Femur (tissue), 1 donor: Measurements from ENCODE around the gene CTRL.

Source experiments
- DNase-seq: peaks from one replicate; pipeline ENCODE4 v3.0.0-alpha.2; 2017

The CTRL gene

DNA sequence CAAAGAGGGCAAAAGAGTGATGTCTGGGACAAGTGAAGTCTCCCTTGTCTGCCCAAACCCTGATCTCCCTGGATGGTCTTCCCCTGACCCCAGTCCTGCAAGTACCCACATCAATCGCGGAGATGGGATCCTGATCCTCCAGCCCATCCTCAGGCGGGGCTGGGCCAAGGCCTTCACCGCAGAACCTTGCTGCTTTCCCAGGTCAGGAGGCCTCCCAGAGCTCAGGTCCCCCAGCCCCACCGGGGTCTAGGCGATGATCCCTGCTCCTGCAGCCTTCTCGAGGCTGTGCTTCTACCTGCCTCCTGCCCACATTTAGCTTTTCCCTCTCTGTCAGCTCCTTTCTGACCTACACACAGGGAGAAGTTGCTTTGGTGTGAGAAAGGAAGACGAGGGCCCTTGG lies 30.5 kb upstream of the CTRL start:
- no peak for DNase-seq

DNA sequence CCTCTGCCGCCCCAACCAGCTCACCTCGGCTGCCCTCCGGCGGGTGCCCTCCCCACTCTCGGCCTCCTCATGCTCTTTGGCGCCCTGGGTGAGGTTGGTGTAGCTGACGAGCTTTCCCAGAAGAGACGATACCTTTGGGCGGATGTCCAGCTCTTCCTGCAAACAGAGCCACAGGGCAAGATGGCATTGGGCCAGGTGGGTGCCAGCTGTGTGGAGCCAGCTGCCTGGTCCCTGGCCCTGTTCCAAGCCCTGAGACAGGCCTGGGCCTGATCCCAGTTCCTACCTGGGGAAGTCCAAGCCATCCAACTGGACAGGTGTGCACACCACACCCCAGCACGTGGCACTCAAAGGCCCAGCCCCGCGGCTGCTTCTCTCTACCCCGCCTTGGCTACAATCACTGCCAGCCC lies 29.9 kb upstream of the CTRL start:
- no peak for DNase-seq

DNA sequence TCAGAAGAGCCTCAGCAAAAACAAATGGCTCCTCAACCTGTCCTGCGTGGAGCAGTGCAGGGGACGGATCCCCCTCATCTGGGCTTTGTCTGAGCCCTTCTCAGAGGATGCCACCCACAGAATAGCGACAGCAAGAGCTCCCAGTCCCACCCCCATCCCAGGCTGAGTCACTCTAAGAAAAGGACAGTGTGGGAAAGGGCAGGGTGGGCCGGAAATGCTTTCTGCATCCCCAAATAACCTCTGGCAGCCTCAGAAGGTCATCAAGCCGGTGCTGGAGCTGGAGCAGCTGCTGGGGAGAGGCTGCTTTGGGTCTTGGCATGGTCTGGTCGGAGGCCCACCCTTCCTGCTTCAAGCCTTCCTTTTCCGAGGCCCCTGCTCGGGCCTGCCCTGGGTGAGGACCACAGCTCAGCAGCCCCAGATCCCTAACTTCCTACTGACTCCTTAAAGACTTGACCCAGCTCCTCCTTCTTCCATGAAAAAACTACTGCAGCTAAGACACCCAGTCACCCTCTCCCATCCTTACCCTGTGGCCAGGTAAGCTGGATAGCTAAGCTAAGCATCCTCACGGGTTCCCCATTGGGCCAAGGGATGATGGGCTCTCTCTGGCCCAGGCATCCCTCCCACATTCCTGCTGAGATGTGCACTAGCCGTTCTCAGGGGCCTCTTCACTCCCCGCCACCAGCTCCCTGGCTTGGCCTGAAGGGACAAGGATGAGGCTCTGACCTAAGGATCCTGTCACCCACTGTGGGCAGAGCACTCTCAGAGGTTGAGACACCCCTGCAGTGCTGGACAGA lies 28.1 kb upstream of the CTRL start:
- no peak for DNase-seq

DNA sequence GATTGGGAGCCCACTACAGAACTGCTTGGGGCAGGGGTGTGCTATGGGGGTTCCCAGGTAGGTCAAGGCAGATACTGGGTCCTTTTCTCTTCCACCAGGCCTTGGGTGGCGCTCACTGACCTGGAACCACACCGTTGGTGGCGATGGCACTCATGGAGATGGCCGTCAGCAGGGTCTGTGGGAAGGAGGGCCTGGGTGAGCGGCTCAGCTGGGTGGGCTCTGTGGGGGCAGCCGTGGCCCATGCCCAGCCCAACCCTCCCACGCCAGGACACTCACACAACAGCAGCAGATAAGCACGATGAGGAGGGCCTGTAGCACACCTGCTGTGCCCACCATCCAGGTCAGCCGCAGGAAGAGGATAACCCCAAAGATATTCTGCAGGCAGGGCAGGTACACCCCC lies 26.0 kb upstream of the CTRL start:
- no peak for DNase-seq

GRCh38 chr16:67954421-67955196 lies 22.9 kb upstream of the CTRL start:
- no peak for DNase-seq

GRCh38 chr16:67953641-67954375 lies 22.1 kb upstream of the CTRL start:
- DNase-seq = peak; percentile 21

DNA sequence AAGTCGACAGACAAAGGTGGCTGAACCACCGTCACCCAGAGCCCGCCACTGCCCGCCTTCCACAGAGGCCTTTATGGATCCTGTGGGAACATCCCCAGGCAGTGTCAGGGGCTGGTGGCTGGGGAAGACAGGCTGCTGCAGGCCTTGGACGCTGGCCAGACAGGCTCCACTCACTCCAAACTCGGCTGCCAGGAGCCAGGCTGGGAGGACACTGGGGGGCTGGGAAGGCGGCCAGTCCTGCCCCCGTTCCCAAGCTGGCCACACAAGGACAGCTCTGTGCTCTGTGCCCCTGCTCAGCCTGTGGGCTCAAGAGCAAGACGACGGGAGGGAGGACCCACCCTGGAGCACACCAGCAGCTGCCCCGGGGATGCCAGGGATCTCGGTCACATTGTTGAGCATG lies 19.8 kb upstream of the CTRL start:
- peak; percentile 65 for DNase-seq

GRCh38 chr16:67950335-67950843 lies 18.7 kb upstream of the CTRL start:
- peak; percentile 16 for DNase-seq

GRCh38 chr16:67949645-67950044 lies 18.0 kb upstream of the CTRL start:
- peak; percentile 11 for DNase-seq

DNA sequence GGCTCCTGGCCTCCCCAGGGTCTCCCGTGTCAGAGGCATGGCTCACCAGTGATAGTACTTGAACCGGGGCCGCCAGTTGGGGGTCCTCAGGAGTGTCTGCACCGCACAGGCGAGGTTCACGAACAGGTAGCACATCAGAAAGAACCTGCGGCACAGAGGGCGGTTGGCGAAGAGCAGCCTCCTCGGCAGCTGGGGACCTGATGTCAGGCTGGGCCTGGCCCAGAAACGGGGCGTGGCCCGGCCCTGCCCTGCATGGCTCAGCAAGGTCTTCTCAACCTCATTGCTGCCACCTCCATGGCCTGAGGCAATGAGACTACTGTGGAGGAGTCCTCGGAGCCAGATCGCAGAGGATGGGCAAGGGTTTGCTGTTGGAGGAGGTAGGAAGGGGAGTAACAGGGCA lies 16.4 kb upstream of the CTRL start:
- DNase-seq = no peak

DNA sequence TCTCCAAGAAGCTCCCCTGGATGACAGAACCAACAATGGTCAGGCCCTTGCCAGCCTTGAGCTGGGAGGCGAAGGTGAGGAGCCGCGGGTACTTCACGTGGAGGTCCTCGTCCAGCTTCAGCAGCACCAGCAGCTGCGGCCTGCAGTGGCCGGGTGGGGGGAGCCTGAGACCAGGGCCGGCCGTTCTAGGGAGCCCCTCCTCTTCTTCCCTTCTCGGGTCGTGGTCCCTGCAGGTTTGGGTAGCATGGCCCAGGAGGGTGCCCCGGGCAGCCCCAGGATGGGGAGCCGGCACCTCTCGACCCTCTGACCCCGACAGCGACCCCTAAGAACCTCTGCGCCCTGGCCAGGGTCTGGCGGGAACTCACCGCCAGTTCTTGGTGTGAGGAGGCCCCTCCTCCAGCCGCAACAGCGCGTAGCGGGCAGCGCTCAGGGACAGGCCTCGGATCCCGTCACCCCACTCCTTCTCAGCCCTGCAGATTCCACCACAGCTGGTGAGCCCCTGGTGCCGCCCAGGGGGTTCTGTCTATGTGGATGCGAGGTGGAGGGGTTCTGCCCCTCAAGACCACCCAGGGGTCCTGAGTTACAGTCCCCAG lies 15.4 kb upstream of the CTRL start:
- no peak for DNase-seq

- DNase-seq = no peak
Measured at GRCh38 chr16:67946128-67946569, 14.5 kb upstream of the CTRL start.

DNA sequence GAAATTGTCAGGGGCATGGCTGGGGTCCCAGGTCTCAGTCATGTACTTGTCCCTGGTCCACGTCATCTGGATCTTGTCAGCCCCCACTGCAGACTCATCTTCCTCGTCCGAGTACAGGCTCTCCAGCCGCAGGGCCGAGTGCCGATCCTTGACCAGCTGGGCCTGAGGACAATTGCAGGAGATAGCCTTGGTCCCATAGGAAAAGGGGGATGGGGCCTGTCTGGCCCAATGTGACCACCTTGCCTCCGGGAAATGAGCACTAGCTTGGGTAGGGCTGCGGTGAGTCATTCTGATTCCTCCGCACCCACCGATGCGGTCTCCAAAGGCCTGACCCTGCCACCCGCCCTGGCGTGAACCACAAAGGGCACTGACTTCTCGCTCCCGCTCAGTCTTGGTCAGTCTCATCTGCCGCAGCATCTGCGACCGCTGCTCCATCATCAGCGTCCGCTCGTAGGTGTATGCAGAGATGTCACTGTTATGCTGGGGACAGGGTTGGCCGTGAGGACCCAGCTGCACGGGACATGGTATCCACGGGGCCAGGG lies 13.8 kb upstream of the CTRL start:
- no peak for DNase-seq

DNA sequence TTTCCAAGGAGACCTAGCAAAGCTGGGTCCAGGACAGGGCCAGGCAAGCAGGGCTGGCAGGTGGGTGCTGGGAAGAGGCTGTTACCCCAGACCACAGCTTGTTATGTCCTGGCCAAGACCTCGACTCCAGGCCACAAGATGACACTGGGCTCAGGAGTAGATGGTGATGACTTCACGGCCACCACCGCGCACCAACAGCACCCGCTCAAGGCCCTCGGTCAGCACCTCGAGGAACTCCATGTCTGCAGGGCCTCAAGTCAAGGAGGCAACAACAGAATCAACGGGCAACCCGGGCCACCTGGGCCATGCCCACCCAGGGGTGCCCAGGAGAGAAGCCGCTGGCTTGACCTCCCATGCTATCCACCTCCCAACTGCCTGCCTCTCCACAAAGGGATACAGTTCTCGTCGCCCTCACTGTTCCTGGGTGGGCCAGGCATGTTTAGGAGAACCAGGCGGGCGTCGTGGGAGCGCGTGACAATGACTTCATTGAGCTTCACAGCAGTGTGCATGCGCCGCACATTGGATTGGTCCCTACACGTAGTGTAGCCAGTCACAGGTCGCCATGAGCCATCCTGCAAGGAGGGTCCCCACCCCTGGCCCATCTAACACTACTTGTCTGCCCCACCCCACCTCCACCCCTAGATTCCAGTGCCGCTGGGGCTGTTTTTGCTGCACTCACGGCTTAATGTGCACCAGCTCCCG lies 13.2 kb upstream of the CTRL start:
- no peak for DNase-seq

GRCh38 chr16:67943619-67944504 lies 12.2 kb upstream of the CTRL start, which contains the start of gene LCAT:
Gene LCAT, minus strand, starts transcription at chr16:67944120. Its CDS starts 19 bp downstream, at chr16:67944101.
- no peak for DNase-seq

DNA sequence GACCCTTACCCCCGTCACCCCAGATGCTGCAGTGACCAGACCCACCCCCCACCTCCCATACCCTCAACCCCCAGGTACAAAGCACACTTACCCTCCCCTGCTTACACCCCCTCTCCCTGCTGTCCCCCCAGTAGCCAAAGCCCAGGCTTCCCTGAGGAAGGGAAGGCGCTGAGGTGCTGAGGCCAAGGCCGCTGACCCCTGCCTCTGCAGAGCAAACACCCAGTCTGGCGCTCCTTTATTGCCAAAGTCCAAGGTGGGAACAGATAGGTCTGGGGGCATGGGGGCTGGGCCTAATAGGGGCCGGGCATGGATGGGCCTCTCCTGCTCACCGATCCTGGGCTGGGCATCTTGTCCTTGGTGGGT lies 11.6 kb upstream of the CTRL start:
- DNase-seq = no peak

DNA sequence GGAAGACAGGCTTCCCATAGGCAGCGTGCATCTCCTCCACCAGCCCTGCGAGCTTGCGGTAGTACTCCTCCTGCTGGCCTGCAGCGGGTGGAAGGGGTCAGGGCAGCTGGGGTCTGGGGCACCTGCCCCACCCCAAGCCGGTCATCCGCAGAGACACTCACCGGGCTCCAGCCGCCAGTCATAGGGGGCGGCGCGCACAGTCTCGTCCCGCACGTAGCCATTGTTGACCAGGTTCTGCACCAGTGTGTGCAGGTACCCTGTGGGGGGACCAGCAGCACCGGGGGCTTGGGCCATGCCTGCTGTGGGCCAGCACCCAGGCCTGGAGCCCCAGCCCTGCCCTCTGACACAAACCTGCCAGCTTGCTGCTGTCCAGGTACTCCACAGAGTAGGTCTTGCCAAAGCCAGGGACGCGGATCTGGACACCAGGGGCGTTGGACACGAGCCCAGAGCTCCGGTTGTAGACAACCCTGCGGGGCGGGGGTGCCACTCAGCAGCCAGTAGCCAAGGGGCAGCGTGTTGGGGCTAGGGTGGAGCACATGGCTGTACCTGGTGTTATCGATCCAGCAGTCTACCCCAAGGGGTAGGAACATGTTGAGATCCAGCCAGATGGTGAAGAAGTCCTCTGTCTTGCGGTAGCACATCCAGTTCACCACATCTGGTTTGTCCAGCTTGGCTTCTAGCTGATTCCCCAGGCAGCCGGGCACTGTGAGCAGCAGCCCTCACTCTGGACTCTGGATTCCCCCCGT lies 11.0 kb upstream of the CTRL start:
- no peak for DNase-seq

- DNase-seq = no peak
Measured at GRCh38 chr16:67942200-67942509, 10.5 kb upstream of the CTRL start.

- DNase-seq = no peak
Measured at GRCh38 chr16:67941469-67942199, 10.0 kb upstream of the CTRL start.
